Measurements from ENCODE around the gene EHD3. TPM values are rescaled to one million over a fixed set of nuclear protein-coding genes. Genes with fewer than 3 reads are reported as not detected.

EHD3 gene
- total RNA-seq, 1 donor from 2014 or later, result 22.5 TPM

GRCh38 chr2:31251851-31252250 is 17.9 kb downstream of the EHD3 start:
- Histone ChIP-seq H3K27ac (no peak overlapping the region), H3K36me3 (peaks cover 29 to 71% of the 10 kb centered on the region in 2 donors), H3K4me3 (no peak overlapping the region), H3K4me1 (no peaks in the 10 kb centered on the region), H3K9me3 (no peaks in the 10 kb centered on the region), H3K27me3 (no peaks in the 10 kb centered on the region)
- no peak for DNase-seq (ENCODE audit: low spot score in 2 of 2)
- intact Hi-C loops (cut with DNase I), result no loop called here
- no peak for TF ChIP-seq CTCF (IDR thresholded peaks at IDR 0.05)

GRCh38 chr2:31253356-31254131 is 19.6 kb downstream of the EHD3 start:
- intact Hi-C loops (cut with DNase I), result no loop called here
- no peak for DNase-seq (ENCODE audit: low spot score in 2 of 2)
- H3K27ac ChIP-seq, result no peak overlapping the region
- H3K9me3 ChIP-seq, result no peaks in the 10 kb centered on the region
- no peaks in the 10 kb centered on the region for H3K27me3 ChIP-seq
- no peak for TF ChIP-seq CTCF (IDR thresholded peaks at IDR 0.05)
- no peaks in the 10 kb centered on the region for H3K4me1 ChIP-seq
- H3K4me3 ChIP-seq, result no peak overlapping the region
- H3K36me3 ChIP-seq, result peaks cover 26 to 59% of the 10 kb centered on the region in 2 donors

GRCh38 chr2:31254237-31255203 is 20.6 kb downstream of the EHD3 start:
- Histone ChIP-seq H3K27ac (no peak overlapping the region), H3K4me3 (no peak overlapping the region), H3K9me3 (no peaks in the 10 kb centered on the region), H3K4me1 (no peaks in the 10 kb centered on the region), H3K27me3 (no peaks in the 10 kb centered on the region), H3K36me3 (peaks cover 22 to 54% of the 10 kb centered on the region in 2 donors)
- intact Hi-C loops (cut with DNase I), result no loop called here
- no peak for DNase-seq (ENCODE audit: low spot score in 2 of 2)
- no peak for TF ChIP-seq CTCF (IDR thresholded peaks at IDR 0.05)

GRCh38 chr2:31255911-31256571 is 22.1 kb downstream of the EHD3 start:
- H3K4me3 ChIP-seq, result no peak overlapping the region
- no peaks in the 10 kb centered on the region for H3K27me3 ChIP-seq
- no peaks in the 10 kb centered on the region for H3K4me1 ChIP-seq
- intact Hi-C loops (cut with DNase I), result no loop called here
- TF ChIP-seq CTCF (IDR thresholded peaks at IDR 0.05), result no peak
- H3K36me3 ChIP-seq, result peaks cover 15 to 52% of the 10 kb centered on the region in 2 donors
- DNase-seq (ENCODE audit: low spot score in 2 of 2), result no peak
- H3K9me3 ChIP-seq, result no peaks in the 10 kb centered on the region
- H3K27ac ChIP-seq, result no peak overlapping the region

- Histone ChIP-seq H3K4me1 (no peaks in the 10 kb centered on the region), H3K9me3 (no peaks in the 10 kb centered on the region), H3K36me3 (peaks cover 21 to 58% of the 10 kb centered on the region in 2 donors), H3K4me3 (no peak overlapping the region), H3K27me3 (no peaks in the 10 kb centered on the region), H3K27ac (no peak overlapping the region)
- TF ChIP-seq CTCF (IDR thresholded peaks at IDR 0.05), result no peak
- no peak for DNase-seq (ENCODE audit: low spot score in 2 of 2)
- intact Hi-C loops (cut with DNase I), result no loop called here
Observed at GRCh38 chr2:31256611-31257382, 22.8 kb downstream of the EHD3 start.

Data from ascending aorta (tissue), 2 donors.